GM23248 (cell line): ENCODE data around the gene SRPX. TPM values are rescaled to one million over a fixed set of nuclear protein-coding genes. Genes with fewer than 3 reads are reported as not detected.

ENCODE experiments used
- DNase-seq: peaks from one replicate; pipeline ENCODE4 v3.0.0-alpha.2; 2015
- H2AFZ ChIP-seq: fragments of 200-600 bp; sonication (generic); 2 replicates; pipeline ENCODE4 v1.6.1; 2016; ENCODE audit warnings: antibody characterized with exemption
- H3F3A ChIP-seq: fragments of 200-600 bp; sonication (generic); 2 replicates; pipeline ENCODE4 v1.6.1; 2016; ENCODE audit warnings: mild to moderate bottlenecking, antibody characterized with exemption, mixed run types; ENCODE audit not compliant: insufficient read depth
- H3K27ac ChIP-seq: fragments of 200-600 bp; sonication (generic); 2 replicates; pipeline ENCODE4 v1.5.1; 2016; ENCODE audit warnings: mild to moderate bottlenecking
- H3K27me3 ChIP-seq: fragments of 200-600 bp; sonication (generic); replicated peaks from 2 replicates; pipeline ENCODE4 v1.6.1; 2016; ENCODE audit warnings: mild to moderate bottlenecking; ENCODE audit not compliant: insufficient read depth
- H3K36me3 ChIP-seq: fragments of 200-600 bp; sonication (generic); 2 replicates; pipeline ENCODE4 v1.6.1; 2016; ENCODE audit warnings: low read depth, mild to moderate bottlenecking
- H3K4me1 ChIP-seq: fragments of 200-600 bp; sonication (generic); 2 replicates; pipeline ENCODE4 v1.6.1; 2016; ENCODE audit warnings: mild to moderate bottlenecking; ENCODE audit not compliant: insufficient read depth
- H3K4me2 ChIP-seq: fragments of 200-600 bp; sonication (generic); one replicate; pipeline ENCODE4 v1.6.1; 2016; ENCODE audit warnings: mild to moderate bottlenecking; ENCODE audit not compliant: unreplicated experiment
- H3K4me3 ChIP-seq: fragments of 200-600 bp; sonication (generic); 2 replicates; pipeline ENCODE4 v1.5.1; 2016; ENCODE audit warnings: mild to moderate bottlenecking
- H3K79me2 ChIP-seq: fragments of 200-600 bp; sonication (generic); 2 replicates; pipeline ENCODE4 v1.6.1; 2016; ENCODE audit warnings: mild to moderate bottlenecking; ENCODE audit not compliant: insufficient read depth
- H3K9ac ChIP-seq: fragments of 200-600 bp; sonication (generic); 2 replicates; pipeline ENCODE4 v1.6.1; 2016; ENCODE audit warnings: mild to moderate bottlenecking
- H3K9me2 ChIP-seq: fragments of 200-600 bp; sonication (generic); 2 replicates; pipeline ENCODE4 v1.6.1; 2016; ENCODE audit warnings: mixed run types, mild to moderate bottlenecking, moderate library complexity; ENCODE audit not compliant: insufficient read depth
- H3K9me3 ChIP-seq: fragments of 200-600 bp; sonication (generic); one replicate; pipeline ENCODE4 v1.6.1; 2017; ENCODE audit warnings: low read depth
- H4K20me1 ChIP-seq: fragments of 200-600 bp; sonication (generic); 2 replicates; pipeline ENCODE4 v1.6.0; 2016; ENCODE audit not compliant: insufficient read depth
- EZH2 ChIP-seq: fragments of 200-600 bp; sonication (generic); IDR thresholded peaks from 2 replicates; pipeline ENCODE4 v1.6.1; 2018; ENCODE audit warnings: antibody characterized with exemption, mild to moderate bottlenecking; ENCODE audit not compliant: insufficient read depth, poor library complexity, severe bottlenecking
- EZH2phosphoT487 ChIP-seq: fragments of 200-600 bp; sonication (generic); IDR thresholded peaks from 2 replicates; pipeline ENCODE4 v1.6.1; 2018; ENCODE audit warnings: antibody characterized with exemption, moderate library complexity, mild to moderate bottlenecking, low read depth; ENCODE audit not compliant: insufficient read depth
- WGBS, 2 experiments: methylation state at CpG; one replicate each; pipeline ENCODE4 v1.1.6; 2015 to 2017; ENCODE audit warnings: low lambda C conversion rate in 2 of 2, low coverage in 1 of 2; ENCODE audit errors: missing lambda C conversion rate in 2 of 2; 5-methylcytosine and 5-hydroxymethylcytosine counted together
- in situ Hi-C: fragments of 300-500 bp; cut with MboI; formaldehyde crosslinking; loops from 2 replicates; pipeline ENCODE4 v1.15.0; 2020
- polyA plus RNA-seq: library from polyadenylated mRNA; unstranded; fragments of >200 nt; fragmentation: Nextera tagmentation; extraction: Ambion mirVana; gene quantifications from 2 replicates; pipeline ENCODE4 v1.2.1, GENCODE V29; 2016
- total RNA-seq: library from RNA; depleted of rRNA; stranded (reverse); fragments of >200 nt; shearing (Covaris generic); gene quantifications from 2 replicates; pipeline ENCODE4 v1.2.3, GENCODE V29; 2014

SRPX gene
- total and polyA plus RNA-seq, 2 experiments from 2014 or later = 75.7 to 82.2 TPM

GRCh38 chrX:38106991-38107655 is 113.5 kb downstream of the SRPX start:
- Histone ChIP-seq H3K27ac (no peak overlapping the region), H2AFZ (no peak overlapping the region), H3K9me3 (no peaks in the 10 kb centered on the region), H3K4me3 (no peak overlapping the region), H3K9me2 (no peaks in the 10 kb centered on the region), H3K27me3 (no peaks in the 10 kb centered on the region), H3K36me3 (no peaks in the 10 kb centered on the region), H3F3A (no peaks in the 10 kb centered on the region), H3K4me2 (no peak overlapping the region), H3K4me1 (no peaks in the 10 kb centered on the region), H4K20me1 (no peaks in the 10 kb centered on the region), H3K79me2 (no peaks in the 10 kb centered on the region), H3K9ac (no peak overlapping the region)
- TF ChIP-seq EZH2 = no peak
- TF ChIP-seq EZH2phosphoT487 = no peak
- DNase-seq = no peak
- WGBS, 2 experiments = 8 to 10% methylated on average over 5 to 6 of the region's 6 CpGs
- in situ Hi-C loops = no loop called here

- H3K4me2 ChIP-seq = no peak overlapping the region
- H3K9me3 ChIP-seq = no peaks in the 10 kb centered on the region
- H3K79me2 ChIP-seq = no peaks in the 10 kb centered on the region
- H3K9me2 ChIP-seq = no peaks in the 10 kb centered on the region
- H3K4me1 ChIP-seq = no peaks in the 10 kb centered on the region
- H4K20me1 ChIP-seq = no peaks in the 10 kb centered on the region
- H3K4me3 ChIP-seq = no peak overlapping the region
- no peak overlapping the region for H3K9ac ChIP-seq
- H3K27ac ChIP-seq = no peak overlapping the region
- WGBS, 2 experiments = 85 to 88% methylated on average over 6 of the region's 6 CpGs
- no peaks in the 10 kb centered on the region for H3K27me3 ChIP-seq
- no peaks in the 10 kb centered on the region for H3K36me3 ChIP-seq
- H3F3A ChIP-seq = no peaks in the 10 kb centered on the region
- in situ Hi-C loops = no loop called here
- H2AFZ ChIP-seq = no peak overlapping the region
- no peak for DNase-seq
- TF ChIP-seq EZH2phosphoT487 (no peak), EZH2 (no peak)
Observed at GRCh38 chrX:38105216-38105725, 115.4 kb downstream of the SRPX start.

- in situ Hi-C loops = no loop called here
- Histone ChIP-seq H3K79me2 (no peaks in the 10 kb centered on the region), H3F3A (no peaks in the 10 kb centered on the region), H3K9ac (no peak overlapping the region), H3K27me3 (no peaks in the 10 kb centered on the region), H3K27ac (no peak overlapping the region), H3K9me3 (no peaks in the 10 kb centered on the region), H3K36me3 (no peaks in the 10 kb centered on the region), H3K4me2 (no peak overlapping the region), H4K20me1 (no peaks in the 10 kb centered on the region), H3K4me3 (no peak overlapping the region), H3K9me2 (no peaks in the 10 kb centered on the region), H3K4me1 (no peaks in the 10 kb centered on the region), H2AFZ (no peak overlapping the region)
- 84 to 89% methylated on average over 5 of the region's 5 CpGs for WGBS, 2 experiments
- no peak for DNase-seq
- TF ChIP-seq EZH2phosphoT487 (no peak), EZH2 (no peak)
Observed at GRCh38 chrX:38103857-38104812, 116.5 kb downstream of the SRPX start.

GRCh38 chrX:38102875-38103274 is 117.8 kb downstream of the SRPX start:
- DNase-seq = no peak

More at GRCh38 chrX:38102875-38103274, 117.8 kb downstream of the SRPX start:
- Histone ChIP-seq H3K27me3 (no peaks in the 10 kb centered on the region), H3F3A (no peaks in the 10 kb centered on the region), H3K9me3 (no peaks in the 10 kb centered on the region), H3K4me2 (no peak overlapping the region), H3K27ac (no peak overlapping the region), H4K20me1 (no peaks in the 10 kb centered on the region), H3K9me2 (no peaks in the 10 kb centered on the region), H3K9ac (no peak overlapping the region), H2AFZ (no peak overlapping the region), H3K79me2 (no peaks in the 10 kb centered on the region), H3K36me3 (no peaks in the 10 kb centered on the region), H3K4me1 (no peaks in the 10 kb centered on the region), H3K4me3 (no peak overlapping the region)
- in situ Hi-C loops = no loop called here
- 75 to 89% methylated on average over 1 of the region's 1 CpG for WGBS, 2 experiments
- TF ChIP-seq EZH2 = no peak
- no peak for TF ChIP-seq EZH2phosphoT487
